ENCODE data around the gene YWHAG.

- TF ChIP-seq EZH2phosphoT487 (IDR thresholded peaks at IDR 0.05): no peak
- no peak for TF ChIP-seq CTCF (IDR thresholded peaks at IDR 0.05)
Measured at GRCh38 chr7:76293407-76293901, 65.3 kb downstream of the YWHAG start.

All from neural progenitor cell (in vitro differentiated cells).